HG03442 (cell line): ENCODE data around the gene PEX11B.

Source experiments
- ATAC-seq: cut with Tn5 transposase; IDR thresholded peaks from one replicate; pipeline ENCODE4 v1.9.1; 2021; ENCODE audit warnings: mild to moderate bottlenecking, moderate library complexity; ENCODE audit not compliant: unreplicated experiment

Gene PEX11B

DNA sequence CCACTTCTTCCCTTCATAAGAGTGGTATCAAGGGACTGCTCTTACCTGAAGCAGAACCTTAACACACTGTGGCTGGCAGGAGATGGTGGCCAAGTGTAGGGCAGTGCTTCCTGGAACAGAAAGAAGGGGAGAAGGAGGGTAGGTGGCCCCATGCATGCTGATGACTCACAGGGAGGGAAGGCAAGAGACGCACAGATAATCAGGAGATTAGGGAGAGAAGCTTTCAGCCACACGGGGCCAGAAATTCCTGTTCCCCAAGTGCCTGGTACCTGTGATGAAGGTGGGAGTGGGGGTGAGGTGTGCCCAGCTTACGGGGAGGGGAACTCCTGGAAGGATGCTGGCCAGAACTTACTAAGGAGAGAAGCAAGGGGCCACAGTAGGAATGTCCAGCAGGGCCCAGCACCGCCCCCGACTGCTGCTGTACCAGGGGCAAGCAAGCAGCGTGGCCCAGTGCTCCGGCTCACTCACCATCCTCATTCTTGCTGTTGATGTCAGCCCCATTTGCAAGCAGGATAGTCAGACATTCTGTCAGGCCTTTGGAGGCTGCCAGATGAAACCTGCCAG is 40.5 kb downstream of the PEX11B start:
- no peak for ATAC-seq

DNA sequence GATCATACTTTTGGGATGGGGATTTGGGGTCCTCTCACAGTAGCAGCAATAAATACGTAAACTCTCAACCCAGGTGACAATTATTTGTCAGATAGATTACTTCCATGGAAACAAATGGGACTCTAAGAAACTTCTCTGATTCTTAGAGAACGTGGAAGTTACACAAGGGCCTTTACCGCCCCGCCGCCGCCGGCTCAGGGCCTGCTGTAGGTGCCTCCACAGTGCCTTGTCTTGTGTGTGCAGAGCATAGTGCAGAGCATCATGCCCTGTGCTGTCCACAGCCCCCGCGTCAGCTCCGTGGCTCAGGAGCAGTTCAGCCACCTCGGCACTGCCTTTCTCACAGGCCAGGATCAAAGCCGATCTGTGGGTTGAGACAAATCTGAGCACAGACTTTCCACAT is 43.9 kb downstream of the PEX11B start:
- no peak for ATAC-seq

DNA sequence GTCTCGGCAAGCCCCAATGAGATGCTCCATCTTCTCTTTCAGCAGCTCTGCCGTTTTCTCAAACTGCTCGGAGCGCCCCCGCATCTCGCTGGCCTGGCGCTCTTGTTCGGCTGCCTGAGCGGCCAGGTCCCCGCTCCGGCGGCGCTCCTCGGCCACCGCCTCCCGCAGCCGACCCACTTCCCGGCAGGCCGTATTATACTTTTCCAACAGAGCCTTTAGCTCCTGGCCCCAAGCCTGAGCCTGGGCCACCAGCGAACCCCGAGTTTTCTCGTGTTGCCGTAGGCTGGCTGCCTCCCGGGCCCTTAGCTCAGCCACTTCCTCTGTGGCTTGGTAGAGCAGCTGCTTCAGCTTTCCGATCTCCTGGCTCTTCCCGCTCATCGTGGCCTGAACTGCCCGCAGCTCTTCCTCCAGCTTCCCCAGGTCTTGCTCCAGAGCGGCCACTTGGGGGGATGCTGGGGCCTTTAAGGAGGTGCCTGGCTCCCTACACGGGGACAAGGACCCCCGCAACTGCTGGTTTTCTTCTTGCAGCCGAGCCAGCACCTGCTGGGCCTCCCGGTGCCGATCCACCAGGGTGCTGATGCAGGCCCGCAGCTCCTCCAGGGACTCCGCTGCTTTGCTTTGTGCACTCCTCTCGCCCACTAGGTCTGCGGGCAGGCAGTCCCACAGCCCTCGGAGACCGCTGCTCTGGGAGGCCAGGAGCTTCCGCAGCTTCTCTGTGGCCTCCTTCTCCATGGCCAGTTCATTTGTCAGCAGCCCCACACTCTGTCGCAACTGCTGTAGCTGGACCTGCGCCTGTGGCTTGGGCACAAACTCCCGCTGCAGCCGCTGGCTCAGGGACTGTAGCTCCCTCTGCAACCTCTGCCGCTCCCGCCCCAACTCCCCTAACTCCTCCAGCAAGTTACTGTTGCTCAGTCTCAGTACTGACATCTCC is 46.3 kb downstream of the PEX11B start:
- ATAC-seq, result no peak

DNA sequence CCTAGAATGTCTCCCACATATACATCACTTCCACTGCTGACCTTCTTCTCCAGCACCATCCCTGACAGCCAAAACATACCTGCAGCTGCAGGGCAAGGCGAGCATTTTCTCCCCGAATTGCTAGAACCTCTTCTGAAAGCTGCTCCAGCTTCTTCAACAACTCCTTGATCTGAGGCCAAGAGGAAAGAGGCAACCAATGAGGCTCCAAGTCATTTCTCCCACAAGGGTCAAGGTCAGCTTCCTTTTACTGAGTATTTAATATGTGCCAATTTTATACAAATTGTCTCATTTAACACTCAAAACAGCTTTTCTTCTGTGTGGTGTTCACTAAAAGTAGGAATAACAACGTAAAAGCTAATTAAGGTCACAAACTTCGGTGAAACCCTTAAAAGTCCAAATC is 50.3 kb downstream of the PEX11B start:
- ATAC-seq, result no peak

DNA sequence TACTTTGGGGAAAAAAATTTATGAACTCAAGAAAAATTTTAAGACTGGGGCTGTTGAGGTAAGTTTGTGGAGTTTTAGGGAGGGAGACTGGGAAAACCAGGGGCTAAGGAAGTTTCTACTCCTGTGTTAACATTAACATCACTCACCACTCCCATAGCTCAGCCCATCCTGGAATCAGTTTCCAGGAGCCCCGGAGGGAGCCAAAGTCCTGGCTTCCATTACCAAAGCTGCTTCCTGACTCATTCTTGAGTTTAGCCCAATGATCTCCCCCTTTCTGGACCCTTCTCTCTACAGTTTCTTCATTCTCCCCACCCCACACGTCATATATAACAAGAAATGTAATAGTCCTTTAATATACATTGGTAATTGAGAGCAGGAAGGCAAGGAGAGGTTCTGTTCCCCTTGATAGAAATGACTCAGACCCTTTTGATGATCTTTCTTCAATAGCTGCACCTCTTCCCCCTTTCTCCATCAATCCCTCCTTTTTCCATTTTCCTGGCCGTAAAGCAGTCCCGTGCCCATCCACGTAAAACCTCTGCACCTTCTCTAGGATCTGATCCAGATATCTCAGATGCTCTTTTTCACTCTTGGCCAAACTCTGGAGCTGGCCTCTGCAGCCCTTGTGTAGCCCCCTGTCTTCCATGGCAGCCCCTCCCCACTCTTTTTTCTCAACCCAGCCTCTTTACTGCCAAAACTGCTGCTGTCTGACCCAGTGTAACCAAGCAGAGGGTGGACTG is 55.1 kb downstream of the PEX11B start:
- no peak for ATAC-seq
